K562 (cell line): ENCODE results near the gene SERPINF2. TPM values are rescaled to one million over a fixed set of nuclear protein-coding genes. Genes with fewer than 3 reads are reported as not detected.
A peak's percentile ranks its signal among the peaks of the same experiment; 100 is the strongest.

Source experiments
- ARHGAP35 ChIP-seq: fragments of 450-650 bp; IDR thresholded peaks from 2 replicates; pipeline ENCODE4 v1.6.1; 2018; ENCODE audit not compliant: partially characterized antibody
- BCLAF1 ChIP-seq, 2 experiments: fragments of 450-650 bp in 1 of 2; IDR thresholded peaks; 2 replicates each; pipeline ENCODE4 v1.6.1; 2011 to 2017; ENCODE audit warnings: low read depth in 2 of 2, antibody characterized with exemption in 1 of 2, borderline replicate concordance in 1 of 2, low read length in 1 of 2, mild to moderate bottlenecking in 1 of 2, mixed read lengths in 1 of 2; ENCODE audit not compliant: control insufficient read depth in 1 of 2
- BCOR ChIP-seq: fragments of 450-650 bp; IDR thresholded peaks from 2 replicates; pipeline ENCODE4 v1.6.1; 2016
- DMBX1 ChIP-seq: fragments of 250-450 bp; sonication (Bioruptor Pico); IDR thresholded peaks from 2 replicates; pipeline ENCODE4 v1.8.0; 2022; ENCODE audit warnings: inconsistent platforms, mild to moderate bottlenecking, moderate library complexity, borderline replicate concordance
- GMEB1 ChIP-seq: fragments of 250-450 bp; sonication (Bioruptor Pico); IDR thresholded peaks from 2 replicates; pipeline ENCODE4 v1.4.0; 2020; ENCODE audit warnings: mild to moderate bottlenecking
- GTF2F1 ChIP-seq: IDR thresholded peaks from 2 replicates; pipeline ENCODE4 v1.6.1; 2011; ENCODE audit warnings: low read depth, low read length, improper control_type of control experiment
- HDGF ChIP-seq: fragments of 450-650 bp; IDR thresholded peaks from 2 replicates; pipeline ENCODE4 v1.6.1; 2016
- IRF1 ChIP-seq: sonication (generic); formaldehyde crosslinking; IDR thresholded peaks from 2 replicates; pipeline ENCODE4 v1.8.0; 2022; ENCODE audit warnings: missing genetic modification reagents, mild to moderate bottlenecking, borderline replicate concordance
- MIER1 ChIP-seq: fragments of 450-650 bp; IDR thresholded peaks from 2 replicates; pipeline ENCODE4 v1.6.1; 2016; ENCODE audit warnings: antibody characterized with exemption, mild to moderate bottlenecking, low read depth
- NFYB ChIP-seq: IDR thresholded peaks from 2 replicates; pipeline ENCODE4 v1.6.1; 2011; ENCODE audit warnings: mild to moderate bottlenecking, moderate library complexity; ENCODE audit not compliant: insufficient read length; ENCODE audit errors: extremely low read depth
- NR2C2 ChIP-seq, 2 experiments: fragments of 200-800 bp in 1 of 2; sonication (Bioruptor generic) in 1 of 2; sonication (generic) in 1 of 2; formaldehyde crosslinking in 1 of 2; IDR thresholded peaks; 2 replicates each; pipeline versions ENCODE4 v1.6.1 to v1.8.0; 2016 to 2022; ENCODE audit warnings: mild to moderate bottlenecking in 1 of 2, missing compliant biosample characterization in 1 of 2, missing genetic modification characterization in 1 of 2, missing genetic modification reagents in 1 of 2
- PHF8 ChIP-seq: fragments of 200-600 bp; sonication (generic); IDR thresholded peaks from 2 replicates; pipeline ENCODE4 v1.6.1; 2012; ENCODE audit warnings: mixed run types, mild to moderate bottlenecking, inconsistent platforms, low read length, moderate library complexity, borderline replicate concordance
- POLR2AphosphoS5 ChIP-seq: IDR thresholded peaks from 2 replicates; pipeline ENCODE4 v1.6.1; 2011; ENCODE audit warnings: mild to moderate bottlenecking, low read depth, low read length, moderate library complexity; ENCODE audit not compliant: control insufficient read depth, insufficient read depth
- SREBF2 ChIP-seq: sonication (generic); formaldehyde crosslinking; IDR thresholded peaks from 2 replicates; pipeline ENCODE4 v1.4.0; 2020; ENCODE audit warnings: mild to moderate bottlenecking, missing genetic modification reagents
- SUPT5H ChIP-seq: fragments of 450-650 bp; IDR thresholded peaks from 2 replicates; pipeline ENCODE4 v1.6.1; 2016
- THRA ChIP-seq: fragments of 450-650 bp; IDR thresholded peaks from 2 replicates; pipeline ENCODE4 v1.6.1; 2017; ENCODE audit warnings: mild to moderate bottlenecking, moderate library complexity
- ZNF12 ChIP-seq: sonication (generic); formaldehyde crosslinking; IDR thresholded peaks from 2 replicates; pipeline ENCODE4 v1.4.0; 2020; ENCODE audit warnings: mild to moderate bottlenecking, missing genetic modification reagents
- ZNF165 ChIP-seq: fragments of 250-450 bp; sonication (Bioruptor Pico); IDR thresholded peaks from 2 replicates; pipeline ENCODE4 v1.4.0; 2020; ENCODE audit warnings: borderline replicate concordance
- ZNF785 ChIP-seq: fragments of 250-450 bp; sonication (Bioruptor Pico); IDR thresholded peaks from 2 replicates; pipeline ENCODE4 v1.4.0; 2020; ENCODE audit warnings: mild to moderate bottlenecking
- polyA plus RNA-seq, 8 experiments: library from polyadenylated mRNA; depleted of rRNA in 4 of 8; stranded (reverse) in 5 of 8; unstranded in 3 of 8; fragments of >200 nt; fragmentation: Nextera tagmentation in 2 of 8; fragmentation: Illumina TruSeq in 1 of 8; extraction: Ambion mirVana in 2 of 8; extraction: Trizol in 1 of 8; gene quantifications; 2 replicates each; pipeline versions ENCODE4 v1.2.1 to v1.2.3, GENCODE V29; 2011 to 2014; ENCODE audit warnings: inconsistent platforms in 1 of 8, missing spikeins in 1 of 8
- total RNA-seq, 7 experiments: library from RNA; depleted of rRNA in 6 of 7; stranded (reverse); fragments of >200 nt in 6 of 7; fragmentation: Illumina TruSeq in 2 of 7; extraction: Trizol in 2 of 7; gene quantifications; 2 replicates each; pipeline versions ENCODE4 v1.2.1 to v1.2.3, GENCODE V29; 2011 to 2021; ENCODE audit warnings: low replicate concordance in 1 of 7

The SERPINF2 gene
- total and polyA plus RNA-seq, 9 of the 15 experiments (the other 6 are each of a cell fraction or from before 2014, with no cell fraction given) = 0.22 TPM; not detected in 8

- 0 out of 2 replicates have a peak, but pooled peaks have one; percentile 32 for TF ChIP-seq SUPT5H
- TF ChIP-seq ZNF165 = no peak
- no peak for TF ChIP-seq GMEB1 (CRISPR knock-in tag)
- TF ChIP-seq ZNF12 (CRISPR knock-in tag) = no peak
- no peak for TF ChIP-seq GTF2F1
- no peak for TF ChIP-seq BCLAF1 (IDR thresholded peaks at IDR 0.05; ENCODE audit: borderline replicate concordance in 1 of 2, control insufficient read depth in 1 of 2, low read depth in 2 of 2, low read length in 1 of 2)
- no peak for TF ChIP-seq SREBF2 (CRISPR knock-in tag)
- TF ChIP-seq ARHGAP35 = no peak
- TF ChIP-seq PHF8 = no peak
- TF ChIP-seq BCOR = no peak
- no peak for TF ChIP-seq ZNF785
- no peak for TF ChIP-seq NFYB
- TF ChIP-seq THRA = no peak
- no peak for TF ChIP-seq IRF1 (CRISPR knock-in tag)
- TF ChIP-seq POLR2AphosphoS5 = peak; percentile 47; the same call in 1 of the 2 replicates
- TF ChIP-seq MIER1 = no peak
- no peak for TF ChIP-seq NR2C2 (CRISPR knock-in tag; IDR thresholded peaks at IDR 0.05)
- TF ChIP-seq NR2C2 (tag; IDR thresholded peaks at IDR 0.05) = peak; percentile 82
- no peak for TF ChIP-seq DMBX1 (CRISPR knock-in tag)
- TF ChIP-seq HDGF = no peak
These were observed 31.7 kb upstream of the SERPINF2 start (continued) for GRCh38 chr17:1710807-1711553.
